Vagina (tissue), 2 donors: ENCODE results near the gene HOXB5. TPM values are rescaled to one million over a fixed set of nuclear protein-coding genes. Genes with fewer than 3 reads are reported as not detected.

Experiments used
- DNase-seq, 2 donors: peaks; one replicate each; pipeline ENCODE4 v3.0.0-alpha.2; 2017; ENCODE audit errors: extremely low spot score in 2 of 2
- H3K27ac ChIP-seq: fragments of 200-600 bp; sonication (generic); one replicate; pipeline ENCODE4 v1.5.1; 2019
- H3K27me3 ChIP-seq: fragments of 200-600 bp; sonication (generic); one replicate; pipeline ENCODE4 v1.5.1; 2019
- H3K36me3 ChIP-seq, 2 donors: fragments of 200-600 bp; sonication (generic); one replicate each; pipeline ENCODE4 v1.5.1; 2017 to 2019
- H3K4me1 ChIP-seq: fragments of 200-600 bp; sonication (generic); one replicate; pipeline ENCODE4 v1.5.1; 2019
- H3K4me3 ChIP-seq, 2 donors: fragments of 200-600 bp; sonication (generic); 1 replicate in 1 of 2; 2 replicates in 1 of 2; pipeline ENCODE4 v1.5.1; 2016 to 2019
- H3K9me3 ChIP-seq: fragments of 200-600 bp; sonication (generic); one replicate; pipeline ENCODE4 v1.5.1; 2019
- POLR2A ChIP-seq, 2 donors: fragments of 450-650 bp; IDR thresholded peaks; one replicate each; pipeline ENCODE4 v1.6.1; 2017; ENCODE audit warnings: antibody characterized with exemption in 2 of 2, mild to moderate bottlenecking in 2 of 2, moderate library complexity in 2 of 2
- POLR2AphosphoS5 ChIP-seq, 2 donors: sonication (generic); formaldehyde crosslinking; IDR thresholded peaks; one replicate each; pipeline ENCODE4 v1.9.0; 2017; ENCODE audit warnings: antibody characterized with exemption in 2 of 2, mild to moderate bottlenecking in 2 of 2, low read depth in 1 of 2; ENCODE audit not compliant: insufficient read depth in 1 of 2
- intact Hi-C: fragments of 100-400 bp; cut with DNase I; formaldehyde crosslinking; loops from one replicate; pipeline ENCODE4 v1.15.1; 2023
- total RNA-seq: library from RNA; depleted of rRNA; stranded (reverse); fragments of >200 nt; gene quantifications from one replicate; pipeline ENCODE4 v1.2.3, GENCODE V29; 2016
- TF ChIP-seq, protein P1 (sequence below), 3 experiments: fragments of 450-650 bp in 2 of 3; fragments of 200-600 bp in 1 of 3; sonication (generic) in 1 of 3; IDR thresholded peaks; one replicate each; pipeline ENCODE4 v1.5.1; 2017 to 2019; ENCODE audit warnings: antibody characterized with exemption in 3 of 3, mild to moderate bottlenecking in 2 of 3, moderate library complexity in 2 of 3

Gene HOXB5
- total RNA-seq, 1 donor from 2014 or later: 0.74 TPM

DNA sequence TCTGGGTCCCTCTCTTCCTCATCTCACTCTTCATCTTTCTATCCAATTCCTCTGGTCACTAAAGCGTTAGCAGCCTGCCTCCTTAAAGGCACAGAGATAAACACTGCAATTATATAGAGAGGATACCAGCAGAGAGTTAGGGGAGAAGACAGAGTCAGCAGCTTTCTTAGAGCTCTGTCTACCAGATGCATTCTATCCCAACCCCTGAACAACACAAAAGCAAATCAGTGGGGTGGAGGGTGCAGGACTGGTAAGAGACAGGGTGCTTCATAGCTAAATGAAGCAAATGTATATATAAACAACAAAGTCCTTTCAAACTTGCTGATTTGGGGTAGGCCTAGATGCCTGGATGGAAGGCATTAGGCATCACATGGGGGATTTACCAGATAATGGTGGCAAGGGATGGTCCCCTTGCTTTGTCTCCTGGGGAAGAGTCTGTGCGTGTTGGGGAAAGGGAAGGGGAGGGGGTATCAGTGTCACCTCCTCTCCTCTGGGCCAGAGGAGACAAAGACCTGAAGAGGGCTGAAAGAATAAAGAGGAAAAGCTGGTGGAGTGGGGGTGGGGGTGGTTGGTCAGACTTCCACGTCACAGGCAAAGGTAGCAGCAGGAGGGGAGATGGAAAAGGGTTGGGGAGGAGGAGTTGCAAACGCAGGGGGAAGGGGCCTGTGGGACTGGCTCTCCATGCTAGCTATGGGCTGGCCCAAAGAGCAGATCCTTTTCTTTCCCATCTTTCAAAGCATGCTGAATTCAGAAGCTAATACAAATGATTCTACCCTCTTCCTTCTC, 27.5 kb downstream of the HOXB5 start:
- no peak overlapping the region for H3K27ac ChIP-seq

DNA sequence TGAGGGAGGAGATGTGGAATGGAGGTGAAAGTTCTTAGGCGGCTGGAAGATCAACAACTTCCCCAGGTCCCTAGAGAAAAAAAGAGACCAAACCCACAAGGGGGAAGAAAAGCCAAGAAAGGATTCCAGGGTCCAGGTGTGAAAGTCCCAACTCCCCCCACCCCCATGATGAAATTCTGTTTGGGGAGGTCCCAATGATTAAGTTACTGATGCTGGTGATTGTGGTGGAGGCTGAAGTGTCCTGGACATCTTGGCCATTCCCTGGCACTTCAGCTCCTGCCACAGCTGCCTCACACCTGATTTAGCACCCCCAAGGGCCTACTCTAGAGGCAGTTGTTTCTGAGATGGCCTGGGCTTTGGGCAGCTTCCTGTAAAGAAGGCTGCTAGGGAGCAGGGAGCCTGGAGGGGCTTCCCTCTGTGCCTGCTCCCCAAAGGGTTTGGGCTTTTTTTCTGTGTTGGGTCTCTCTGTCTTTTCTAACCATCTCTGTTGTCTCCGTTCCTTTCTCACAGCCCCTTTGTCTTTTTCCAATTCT, 28.5 kb downstream of the HOXB5 start:
- no peak for DNase-seq
- Histone ChIP-seq H3K27ac (no peak overlapping the region), H3K36me3 (no peaks in the 10 kb centered on the region), H3K9me3 (no peaks in the 10 kb centered on the region), H3K4me3 (no peak overlapping the region), H3K27me3 (peaks cover 13% of the 10 kb centered on the region), H3K4me1 (peaks cover under 1% of the 10 kb centered on the region)
- intact Hi-C loops: no loop called here
- TF ChIP-seq, protein P1, sequence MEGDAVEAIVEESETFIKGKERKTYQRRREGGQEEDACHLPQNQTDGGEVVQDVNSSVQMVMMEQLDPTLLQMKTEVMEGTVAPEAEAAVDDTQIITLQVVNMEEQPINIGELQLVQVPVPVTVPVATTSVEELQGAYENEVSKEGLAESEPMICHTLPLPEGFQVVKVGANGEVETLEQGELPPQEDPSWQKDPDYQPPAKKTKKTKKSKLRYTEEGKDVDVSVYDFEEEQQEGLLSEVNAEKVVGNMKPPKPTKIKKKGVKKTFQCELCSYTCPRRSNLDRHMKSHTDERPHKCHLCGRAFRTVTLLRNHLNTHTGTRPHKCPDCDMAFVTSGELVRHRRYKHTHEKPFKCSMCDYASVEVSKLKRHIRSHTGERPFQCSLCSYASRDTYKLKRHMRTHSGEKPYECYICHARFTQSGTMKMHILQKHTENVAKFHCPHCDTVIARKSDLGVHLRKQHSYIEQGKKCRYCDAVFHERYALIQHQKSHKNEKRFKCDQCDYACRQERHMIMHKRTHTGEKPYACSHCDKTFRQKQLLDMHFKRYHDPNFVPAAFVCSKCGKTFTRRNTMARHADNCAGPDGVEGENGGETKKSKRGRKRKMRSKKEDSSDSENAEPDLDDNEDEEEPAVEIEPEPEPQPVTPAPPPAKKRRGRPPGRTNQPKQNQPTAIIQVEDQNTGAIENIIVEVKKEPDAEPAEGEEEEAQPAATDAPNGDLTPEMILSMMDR (IDR thresholded peaks at IDR 0.05): no peak
- TF ChIP-seq POLR2A (IDR thresholded peaks at IDR 0.05) (no peak), POLR2AphosphoS5 (IDR thresholded peaks at IDR 0.05; ENCODE audit: insufficient read depth in 1 of 2, low read depth in 1 of 2) (no peak)

More for the DNA sequence above, 27.5 kb downstream of the HOXB5 start:
- no peak for DNase-seq
- Histone ChIP-seq H3K36me3 (no peaks in the 10 kb centered on the region), H3K9me3 (no peaks in the 10 kb centered on the region), H3K27me3 (peaks cover 13% of the 10 kb centered on the region), H3K4me1 (no peaks in the 10 kb centered on the region), H3K4me3 (no peak overlapping the region)
- TF ChIP-seq POLR2A (IDR thresholded peaks at IDR 0.05) (no peak), POLR2AphosphoS5 (IDR thresholded peaks at IDR 0.05; ENCODE audit: insufficient read depth in 1 of 2, low read depth in 1 of 2) (no peak)
- TF ChIP-seq, protein P1 (IDR thresholded peaks at IDR 0.05): no peak
- intact Hi-C loops: no loop called here

DNA sequence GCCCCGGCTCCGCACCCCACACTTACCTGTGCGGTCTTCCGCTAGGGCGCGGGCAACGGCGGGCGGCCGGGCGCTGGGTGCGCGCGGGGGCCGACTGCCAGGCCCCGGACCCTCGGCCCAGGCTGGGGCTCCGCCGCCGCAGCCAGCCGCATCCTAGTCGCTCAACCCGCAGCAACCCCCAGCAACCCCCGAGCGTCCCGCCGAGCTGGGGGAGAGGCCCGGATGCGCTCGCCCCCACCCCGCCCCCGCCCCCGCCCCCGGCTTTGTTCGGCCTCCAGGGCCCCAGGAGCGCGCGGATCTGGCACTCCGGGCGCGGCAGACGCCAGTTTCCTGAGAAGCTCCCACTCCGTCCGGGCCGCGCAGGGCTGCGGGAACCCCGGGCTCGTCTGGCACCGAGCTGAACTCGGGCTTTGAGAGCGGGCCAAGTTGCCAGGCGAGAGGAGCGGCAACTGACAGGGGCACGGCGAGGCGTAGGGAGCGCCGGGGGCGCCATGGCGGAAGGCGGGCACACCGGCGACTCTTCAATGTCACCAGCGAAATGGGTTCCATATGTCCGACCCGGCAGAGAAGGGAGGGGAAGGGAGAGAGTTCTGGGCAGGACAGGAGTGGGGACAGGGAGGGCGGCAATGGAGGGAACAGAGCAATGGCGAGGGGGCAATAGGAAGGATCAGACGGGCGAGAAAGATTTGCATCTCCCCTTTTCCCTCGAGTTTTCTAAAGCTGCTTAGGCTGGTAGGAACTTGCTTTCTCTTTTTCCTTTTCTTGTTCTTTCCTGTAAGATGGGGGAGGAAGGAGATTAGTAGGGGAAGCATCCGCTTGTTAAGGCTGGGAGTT, 29.2 kb downstream of the HOXB5 start:
- intact Hi-C loops: no loop called here
- H3K4me3 ChIP-seq: peak overlapping the region; percentile 44 to 53
- TF ChIP-seq POLR2A (IDR thresholded peaks at IDR 0.05): no peak
- TF ChIP-seq, protein P1 (IDR thresholded peaks at IDR 0.05): no peak
- no peak for TF ChIP-seq POLR2AphosphoS5 (IDR thresholded peaks at IDR 0.05; ENCODE audit: insufficient read depth in 1 of 2, low read depth in 1 of 2)
- no peak for DNase-seq
- peaks cover 13% of the 10 kb centered on the region for H3K27me3 ChIP-seq
- no peaks in the 10 kb centered on the region for H3K9me3 ChIP-seq
- peak overlapping the region; percentile 59 for H3K27ac ChIP-seq
- peaks cover 5% of the 10 kb centered on the region for H3K4me1 ChIP-seq
- no peaks in the 10 kb centered on the region for H3K36me3 ChIP-seq

DNA sequence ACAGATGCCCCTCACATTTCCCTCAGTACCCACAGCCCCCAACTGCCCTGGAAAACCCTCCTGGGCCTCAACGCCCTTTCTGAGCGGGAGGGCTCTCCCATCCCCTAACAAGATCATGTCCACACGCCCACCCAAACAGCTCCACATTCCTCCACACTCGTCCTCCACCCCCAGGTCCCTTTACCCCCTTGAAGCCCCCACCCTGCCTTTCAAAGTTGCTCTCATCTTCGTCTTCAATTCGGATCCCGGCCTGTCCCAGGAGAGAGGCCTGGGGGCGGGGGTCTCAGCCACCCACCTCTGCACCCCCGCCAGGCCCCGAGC, 29.8 kb downstream of the HOXB5 start:
- peaks cover 13% of the 10 kb centered on the region for H3K27me3 ChIP-seq
- H3K27ac ChIP-seq: peak overlapping the region; percentile 59
- TF ChIP-seq, protein P1 (IDR thresholded peaks at IDR 0.05): no peak
- TF ChIP-seq POLR2A (IDR thresholded peaks at IDR 0.05) (no peak), POLR2AphosphoS5 (IDR thresholded peaks at IDR 0.05; ENCODE audit: insufficient read depth in 1 of 2, low read depth in 1 of 2) (no peak)
- H3K36me3 ChIP-seq: no peaks in the 10 kb centered on the region
- intact Hi-C loops: no loop called here
- peak overlapping the region; percentile 44 to 53 for H3K4me3 ChIP-seq
- peaks cover 5% of the 10 kb centered on the region for H3K4me1 ChIP-seq
- no peaks in the 10 kb centered on the region for H3K9me3 ChIP-seq
- DNase-seq: no peak
